IMR-90 (cell line): Measurements from ENCODE around the gene JMJD1C.

Source experiments
- CEBPB ChIP-seq: IDR thresholded peaks from 2 replicates; pipeline ENCODE4 v1.6.1; 2012; ENCODE audit warnings: low read depth, low read length, improper control_type of control experiment
- CTCF ChIP-seq: conservative IDR thresholded peaks from 2 replicates; pipeline ENCODE4 v1.5.1; 2012; ENCODE audit warnings: mild to moderate bottlenecking, low read depth, low read length, improper control_type of control experiment
- MAFK ChIP-seq: IDR thresholded peaks from 2 replicates; pipeline ENCODE4 v1.6.1; 2012; ENCODE audit warnings: low read depth, low read length, improper control_type of control experiment
- POLR2A ChIP-seq: IDR thresholded peaks from 2 replicates; pipeline ENCODE4 v1.6.1; 2012; ENCODE audit warnings: mild to moderate bottlenecking, low read depth, low read length
- RAD21 ChIP-seq: IDR thresholded peaks from 2 replicates; pipeline ENCODE4 v1.6.1; 2012; ENCODE audit warnings: low read length, improper control_type of control experiment
- RFX5 ChIP-seq: IDR thresholded peaks from 2 replicates; pipeline ENCODE4 v1.8.0; 2012; ENCODE audit warnings: low read depth, mild to moderate bottlenecking, low read length, moderate library complexity
- SMC3 ChIP-seq: fragments of 150-350 bp; IDR thresholded peaks from 2 replicates; pipeline ENCODE4 v1.6.1; 2016; ENCODE audit warnings: low read depth, mild to moderate bottlenecking, antibody characterized with exemption, low read length, moderate library complexity
- USF2 ChIP-seq: fragments of 150-350 bp; IDR thresholded peaks from 2 replicates; pipeline ENCODE4 v1.6.1; 2017; ENCODE audit warnings: mild to moderate bottlenecking, antibody characterized with exemption, low read length, low read depth

- TF ChIP-seq POLR2A: no peak
- TF ChIP-seq MAFK: no peak
- no peak for TF ChIP-seq CTCF
- no peak for TF ChIP-seq RAD21
- TF ChIP-seq RFX5: no peak
- TF ChIP-seq USF2: no peak
- no peak for TF ChIP-seq CEBPB
- TF ChIP-seq SMC3: no peak
These were observed 112.8 kb downstream of the JMJD1C start for GRCh38 chr10:63352976-63353375.
